Parathyroid adenoma (tissue), 2 donors: ENCODE results near the gene CCDC38.
A peak's percentile ranks its signal among the peaks of the same experiment; 100 is the strongest.

Experiments used
- H2AFZ ChIP-seq: fragments of 300-600 bp; sonication (generic); one replicate; pipeline ENCODE4 v1.7.0; 2017; ENCODE audit warnings: antibody characterized with exemption, mild to moderate bottlenecking
- H3K27ac ChIP-seq: fragments of 300-600 bp; sonication (generic); one replicate; pipeline ENCODE4 v1.7.0; 2017
- H3K27me3 ChIP-seq: fragments of 300-600 bp; sonication (generic); one replicate; pipeline ENCODE4 v1.7.0; 2017; ENCODE audit warnings: low read length; ENCODE audit not compliant: control insufficient read depth, insufficient read depth
- H3K36me3 ChIP-seq: fragments of 300-600 bp; sonication (generic); one replicate; pipeline ENCODE4 v1.7.0; 2017; ENCODE audit warnings: low read length; ENCODE audit not compliant: control insufficient read depth, insufficient read depth
- H3K4me1 ChIP-seq: fragments of 300-600 bp; sonication (generic); one replicate; pipeline ENCODE4 v1.7.0; 2017; ENCODE audit warnings: control low read depth
- H3K4me2 ChIP-seq: fragments of 300-600 bp; sonication (generic); one replicate; pipeline ENCODE4 v1.7.0; 2017; ENCODE audit warnings: low read length
- H3K4me3 ChIP-seq: fragments of 300-600 bp; sonication (generic); one replicate; pipeline ENCODE4 v1.7.0; 2017; ENCODE audit warnings: low read depth, low read length
- H3K79me2 ChIP-seq: fragments of 300-600 bp; sonication (generic); one replicate; pipeline ENCODE4 v1.7.0; 2017; ENCODE audit warnings: control low read depth
- H3K9ac ChIP-seq: fragments of 300-600 bp; sonication (generic); one replicate; pipeline ENCODE4 v1.7.0; 2017; ENCODE audit warnings: mild to moderate bottlenecking
- H3K9me3 ChIP-seq: fragments of 300-600 bp; sonication (generic); one replicate; pipeline ENCODE4 v1.7.0; 2017; ENCODE audit warnings: low read length; ENCODE audit not compliant: control insufficient read depth
- TF ChIP-seq, protein P1 (sequence below): fragments of 300-600 bp; sonication (generic); IDR thresholded peaks from one replicate; pipeline ENCODE4 v1.7.0; 2017; ENCODE audit warnings: antibody characterized with exemption, mild to moderate bottlenecking
- donor health status: primary hyperparathyroidism.

Gene CCDC38

DNA sequence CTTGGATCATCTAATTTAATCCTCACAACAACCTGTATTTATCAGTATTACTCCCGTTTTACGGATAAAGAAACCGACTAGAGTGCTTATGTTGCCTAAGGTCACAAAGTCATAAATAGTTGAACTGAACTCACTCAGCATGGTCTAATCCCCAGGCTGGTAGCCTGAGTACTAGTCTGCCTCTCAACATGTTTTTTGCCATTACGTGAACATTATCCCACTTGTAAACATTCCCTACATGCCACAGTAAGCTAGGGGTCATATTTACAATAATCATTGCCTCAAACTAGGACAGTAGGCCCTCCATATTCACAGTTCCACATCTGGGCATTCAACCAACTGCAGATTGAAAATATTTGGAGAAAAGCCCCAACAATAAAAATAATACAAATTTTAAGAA is 71.5 kb downstream of the CCDC38 start:
- H3K4me1 ChIP-seq: no peaks in the 10 kb centered on the region
- no peaks in the 10 kb centered on the region for H3K9me3 ChIP-seq

DNA sequence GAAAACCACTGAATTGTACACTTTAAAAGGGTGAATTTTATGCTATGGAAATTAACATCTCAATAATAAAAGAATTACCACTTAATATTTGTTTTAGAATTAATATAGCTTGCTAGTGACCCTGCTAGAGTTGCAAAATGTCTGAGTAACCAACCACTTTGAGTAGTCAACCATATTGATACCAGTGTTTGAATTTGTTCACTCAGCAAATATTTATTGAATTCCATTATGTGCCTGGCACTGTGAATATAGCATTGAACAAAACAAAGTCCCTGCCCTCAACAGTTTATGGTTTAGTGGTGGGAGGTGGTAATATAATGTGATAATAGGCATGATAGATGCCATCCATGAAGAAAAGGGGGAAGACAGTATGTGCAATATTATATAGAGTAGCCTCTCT is 79.1 kb downstream of the CCDC38 start:
- peaks cover under 1% of the 10 kb centered on the region for H3K4me1 ChIP-seq
- no peak overlapping the region for H3K9ac ChIP-seq
- H3K36me3 ChIP-seq: no peaks in the 10 kb centered on the region
- no peaks in the 10 kb centered on the region for H3K9me3 ChIP-seq
- H3K79me2 ChIP-seq: peaks cover 17% of the 10 kb centered on the region
- H2AFZ ChIP-seq: no peak overlapping the region
- TF ChIP-seq, protein P1, sequence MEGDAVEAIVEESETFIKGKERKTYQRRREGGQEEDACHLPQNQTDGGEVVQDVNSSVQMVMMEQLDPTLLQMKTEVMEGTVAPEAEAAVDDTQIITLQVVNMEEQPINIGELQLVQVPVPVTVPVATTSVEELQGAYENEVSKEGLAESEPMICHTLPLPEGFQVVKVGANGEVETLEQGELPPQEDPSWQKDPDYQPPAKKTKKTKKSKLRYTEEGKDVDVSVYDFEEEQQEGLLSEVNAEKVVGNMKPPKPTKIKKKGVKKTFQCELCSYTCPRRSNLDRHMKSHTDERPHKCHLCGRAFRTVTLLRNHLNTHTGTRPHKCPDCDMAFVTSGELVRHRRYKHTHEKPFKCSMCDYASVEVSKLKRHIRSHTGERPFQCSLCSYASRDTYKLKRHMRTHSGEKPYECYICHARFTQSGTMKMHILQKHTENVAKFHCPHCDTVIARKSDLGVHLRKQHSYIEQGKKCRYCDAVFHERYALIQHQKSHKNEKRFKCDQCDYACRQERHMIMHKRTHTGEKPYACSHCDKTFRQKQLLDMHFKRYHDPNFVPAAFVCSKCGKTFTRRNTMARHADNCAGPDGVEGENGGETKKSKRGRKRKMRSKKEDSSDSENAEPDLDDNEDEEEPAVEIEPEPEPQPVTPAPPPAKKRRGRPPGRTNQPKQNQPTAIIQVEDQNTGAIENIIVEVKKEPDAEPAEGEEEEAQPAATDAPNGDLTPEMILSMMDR: no peak
- H3K27me3 ChIP-seq: no peaks in the 10 kb centered on the region
- H3K27ac ChIP-seq: no peak overlapping the region
- no peak overlapping the region for H3K4me2 ChIP-seq
- no peak overlapping the region for H3K4me3 ChIP-seq

More for the DNA sequence above, 71.5 kb downstream of the CCDC38 start:
- no peak overlapping the region for H2AFZ ChIP-seq
- H3K9ac ChIP-seq: no peak overlapping the region
- H3K36me3 ChIP-seq: no peaks in the 10 kb centered on the region
- TF ChIP-seq, protein P1: no peak
- H3K4me3 ChIP-seq: no peak overlapping the region
- no peaks in the 10 kb centered on the region for H3K79me2 ChIP-seq
- no peak overlapping the region for H3K4me2 ChIP-seq
- no peak overlapping the region for H3K27ac ChIP-seq
- H3K27me3 ChIP-seq: no peaks in the 10 kb centered on the region

DNA sequence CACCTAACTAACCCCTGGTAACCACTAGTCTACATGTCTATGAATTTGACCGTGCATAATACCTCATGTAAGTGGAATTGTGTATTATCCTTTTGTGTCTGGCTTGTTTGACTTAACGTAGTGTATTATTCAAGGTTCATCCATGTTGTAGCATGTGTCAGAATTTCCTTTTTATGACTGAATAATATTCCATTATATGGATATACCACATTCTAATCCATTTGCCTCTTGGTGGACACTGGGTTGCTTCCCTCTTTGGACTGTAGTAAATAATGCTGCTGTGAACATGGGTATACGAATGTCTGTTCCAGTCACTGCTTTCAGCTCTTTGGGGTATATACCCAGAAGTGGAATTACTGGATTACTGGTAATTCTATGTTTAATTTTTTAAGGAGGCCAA is 80.4 kb downstream of the CCDC38 start:
- Histone ChIP-seq H3K36me3 (no peaks in the 10 kb centered on the region), H3K4me3 (no peak overlapping the region), H3K9me3 (no peaks in the 10 kb centered on the region), H3K4me1 (peaks cover 6% of the 10 kb centered on the region), H3K4me2 (no peak overlapping the region), H3K27me3 (no peaks in the 10 kb centered on the region), H3K27ac (no peak overlapping the region), H3K9ac (no peak overlapping the region), H2AFZ (no peak overlapping the region), H3K79me2 (peaks cover 17% of the 10 kb centered on the region)
- TF ChIP-seq, protein P1: no peak

DNA sequence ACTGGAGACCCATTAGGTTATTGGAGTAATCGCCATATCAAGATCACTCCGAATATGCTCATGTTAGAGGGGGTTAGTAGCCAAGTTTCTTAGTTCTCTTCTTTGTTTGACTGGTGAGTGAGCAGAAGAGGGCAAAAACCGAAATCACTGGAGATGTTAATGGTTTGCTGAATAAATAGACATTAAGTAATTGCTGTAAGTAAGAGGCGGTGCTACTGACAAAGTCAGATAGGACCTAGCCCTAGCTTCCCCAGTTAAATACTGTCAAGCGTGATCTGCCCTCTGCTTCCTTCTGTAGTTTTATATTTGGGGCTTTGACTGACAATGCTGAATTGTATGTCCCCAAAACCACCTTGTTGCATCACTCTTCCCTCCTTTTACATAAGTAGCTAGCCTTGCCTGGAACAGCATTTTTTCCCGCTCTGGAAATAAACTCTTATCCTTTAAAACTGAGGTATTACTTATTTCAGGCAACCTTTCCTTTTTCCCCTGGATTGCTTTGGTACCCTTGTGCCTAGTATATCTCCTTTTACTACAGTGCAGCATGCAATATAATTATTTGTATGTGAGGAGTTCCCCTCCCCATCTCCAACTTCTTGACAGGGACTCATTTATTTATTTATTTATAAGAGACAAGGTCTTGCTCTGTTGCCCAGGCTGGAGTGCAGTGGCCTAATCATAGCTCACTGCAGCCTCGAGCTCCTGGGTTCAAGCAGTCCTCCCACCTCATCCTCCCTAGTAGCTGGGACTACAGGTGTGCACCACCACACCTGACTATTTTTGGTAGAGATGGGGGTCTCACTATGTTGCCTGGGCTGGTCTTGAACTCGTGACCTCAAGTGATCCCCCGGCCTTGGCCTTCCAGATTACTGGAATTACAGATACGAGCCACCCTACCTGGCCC is 82.2 kb downstream of the CCDC38 start:
- no peak overlapping the region for H3K27ac ChIP-seq
- no peak overlapping the region for H2AFZ ChIP-seq
- H3K4me1 ChIP-seq: peaks cover 6% of the 10 kb centered on the region
- no peaks in the 10 kb centered on the region for H3K36me3 ChIP-seq
- peaks cover 17% of the 10 kb centered on the region for H3K79me2 ChIP-seq
- H3K27me3 ChIP-seq: no peaks in the 10 kb centered on the region
- TF ChIP-seq, protein P1: no peak
- peak overlapping the region; percentile 69 for H3K4me2 ChIP-seq
- no peak overlapping the region for H3K9ac ChIP-seq
- no peaks in the 10 kb centered on the region for H3K9me3 ChIP-seq
- peak overlapping the region; percentile 86 for H3K4me3 ChIP-seq
